H1 (cell line): ENCODE measurements around the gene WFDC1. TPM values are rescaled to one million over a fixed set of nuclear protein-coding genes. Genes with fewer than 3 reads are reported as not detected.

Source experiments
- CTCF ChIA-PET: fragments of 300-600 bp; sonication (Branson Sonifier 250); formaldehyde crosslinking; loops from one replicate; lab custom pipeline; 2021; ENCODE audit not compliant: partially characterized antibody; lab: Charles Lee
- POLR2A ChIA-PET: fragments of 300-600 bp; sonication (Branson Sonifier 250); formaldehyde crosslinking; loops from one replicate; lab custom pipeline; 2021; ENCODE audit warnings: inconsistent platforms; ENCODE audit not compliant: partially characterized antibody; lab: Charles Lee
- DNase-seq, 2 experiments: peaks; one replicate each; pipeline versions ENCODE4 v3.0.0 to v3.0.0-alpha.2; 2010 to 2022; ENCODE audit warnings: low spot score in 2 of 2, low read depth in 1 of 2, mixed read lengths in 1 of 2
- FAIRE-seq: peaks from 2 replicates; lab custom pipeline; 2011; peaks lifted over from hg19 to GRCh38; lab: Jason Lieb, UNC
- H2AFZ ChIP-seq: 2 replicates; pipeline ENCODE4 v1.8.1; 2012; ENCODE audit warnings: low read length, inconsistent platforms
- H2AK5ac ChIP-seq: 2 replicates; pipeline ENCODE4 v1.6.1; 2013; ENCODE audit warnings: low read depth, low read length
- H2BK120ac ChIP-seq: replicated peaks from 2 replicates; pipeline ENCODE3; 2013; ENCODE audit warnings: low read depth, low read length, inconsistent platforms
- H2BK12ac ChIP-seq: 2 replicates; pipeline ENCODE4 v1.6.1; 2013; ENCODE audit warnings: low read depth, low read length
- H2BK15ac ChIP-seq: 2 replicates; pipeline ENCODE4 v1.6.1; 2013; ENCODE audit warnings: low read length
- H2BK20ac ChIP-seq: 2 replicates; pipeline ENCODE4 v1.6.1; 2013; ENCODE audit warnings: low read length
- H2BK5ac ChIP-seq: 2 replicates; pipeline ENCODE4 v1.6.1; 2013; ENCODE audit warnings: low read depth, low read length
- H3K14ac ChIP-seq: 2 replicates; pipeline ENCODE4 v1.6.1; 2013; ENCODE audit warnings: inconsistent platforms; ENCODE audit not compliant: insufficient read length
- H3K18ac ChIP-seq: 2 replicates; pipeline ENCODE4 v1.6.1; 2013; ENCODE audit warnings: low read length; ENCODE audit errors: extremely low read depth
- H3K23ac ChIP-seq: 2 replicates; pipeline ENCODE4 v1.6.1; 2013; ENCODE audit warnings: inconsistent platforms; ENCODE audit not compliant: insufficient read length
- H3K23me2 ChIP-seq: 2 replicates; pipeline ENCODE4 v1.6.1; 2013; ENCODE audit warnings: low read depth, low read length
- H3K27ac ChIP-seq: 2 replicates; pipeline ENCODE4 v1.6.1; 2011; ENCODE audit warnings: low read depth, low read length, inconsistent platforms
- H3K27me3 ChIP-seq, 4 experiments: replicated peaks in 1 of 4; 1 replicate in 1 of 4; 2 replicates in 3 of 4; pipeline versions ENCODE4 v1.6.1 to v1.8.1; 2011 to 2013; ENCODE audit warnings: low read length in 3 of 4, mild to moderate bottlenecking in 3 of 4, inconsistent platforms in 2 of 4, mixed read lengths in 2 of 4, moderate library complexity in 1 of 4; ENCODE audit not compliant: control insufficient read depth in 3 of 4, insufficient read depth in 3 of 4; ENCODE audit errors: extremely low read depth in 1 of 4
- H3K36me3 ChIP-seq, 4 experiments: 2 replicates each; pipeline versions ENCODE4 v1.6.1 to v1.8.1; 2011 to 2013; ENCODE audit warnings: mild to moderate bottlenecking in 4 of 4, low read length in 3 of 4, moderate library complexity in 2 of 4, control low read depth in 1 of 4, inconsistent platforms in 1 of 4; ENCODE audit not compliant: insufficient read depth in 4 of 4, control insufficient read depth in 2 of 4
- H3K4ac ChIP-seq: replicated peaks from 2 replicates; pipeline ENCODE3; 2013; ENCODE audit warnings: low read length, low read depth, mixed read lengths, inconsistent platforms; ENCODE audit not compliant: insufficient read length
- H3K4me1 ChIP-seq, 4 experiments: replicated peaks in 1 of 4; 1 replicate in 1 of 4; 2 replicates in 3 of 4; pipeline versions ENCODE4 v1.6.1 to v1.8.1; 2011 to 2013; ENCODE audit warnings: low read length in 3 of 4, inconsistent platforms in 2 of 4, mixed read lengths in 1 of 4; ENCODE audit not compliant: insufficient read depth in 4 of 4, control insufficient read depth in 3 of 4
- H3K4me2 ChIP-seq, 2 experiments: 2 replicates each; pipeline versions ENCODE4 v1.6.1 to v1.8.1; 2011 to 2013; ENCODE audit warnings: low read depth in 2 of 2, low read length in 2 of 2, control low read depth in 1 of 2, inconsistent platforms in 1 of 2, mild to moderate bottlenecking in 1 of 2; ENCODE audit not compliant: insufficient read depth in 1 of 2
- H3K4me3 ChIP-seq, 4 experiments: fragments of 200-600, 300-600 bp in 1 of 4; sonication (generic), shearing (Covaris generic), sonication (Bioruptor Twin) in 1 of 4; 2 replicates each; pipeline versions ENCODE4 v1.5.1 to v1.8.1; 2011 to 2016; ENCODE audit warnings: low read length in 4 of 4, low read depth in 3 of 4, control low read depth in 2 of 4, inconsistent platforms in 2 of 4, mild to moderate bottlenecking in 2 of 4, mixed read lengths in 1 of 4, moderate library complexity in 1 of 4; ENCODE audit not compliant: insufficient read depth in 2 of 4; ENCODE audit errors: extremely low read depth in 1 of 4
- H3K56ac ChIP-seq: replicated peaks from 2 replicates; pipeline ENCODE3; 2013; ENCODE audit warnings: low read depth, mild to moderate bottlenecking, mixed read lengths, low read length, inconsistent platforms; ENCODE audit not compliant: insufficient read length
- H3K79me1 ChIP-seq: 2 replicates; pipeline ENCODE4 v1.6.1; 2013; ENCODE audit warnings: low read depth, low read length, control low read depth
- H3K79me2 ChIP-seq, 2 experiments: 2 replicates each; pipeline versions ENCODE4 v1.6.1 to v1.8.1; 2012 to 2013; ENCODE audit warnings: low read length in 2 of 2, mild to moderate bottlenecking in 2 of 2, inconsistent platforms in 1 of 2; ENCODE audit not compliant: insufficient read depth in 2 of 2, control insufficient read depth in 1 of 2
- H3K9ac ChIP-seq, 4 experiments: replicated peaks in 1 of 4; 1 replicate in 1 of 4; 2 replicates in 3 of 4; pipeline versions ENCODE4 v1.6.1 to v1.8.1; 2011 to 2013; ENCODE audit warnings: low read depth in 3 of 4, low read length in 3 of 4, control low read depth in 2 of 4, mild to moderate bottlenecking in 2 of 4, moderate library complexity in 2 of 4, inconsistent platforms in 1 of 4; ENCODE audit errors: extremely low read depth in 1 of 4
- H3K9me3 ChIP-seq, 2 experiments: 2 replicates each; pipeline versions ENCODE4 v1.6.1 to v1.8.1; 2012 to 2013; ENCODE audit warnings: mild to moderate bottlenecking in 2 of 2, moderate library complexity in 2 of 2, control low read depth in 1 of 2, inconsistent platforms in 1 of 2, low read depth in 1 of 2, low read length in 1 of 2, mixed read lengths in 1 of 2; ENCODE audit not compliant: insufficient read depth in 2 of 2
- H4K20me1 ChIP-seq, 2 experiments: replicated peaks in 1 of 2; 2 replicates each; pipeline versions ENCODE3 to v1.8.1; 2011 to 2013; ENCODE audit warnings: inconsistent platforms in 2 of 2, low read length in 2 of 2, mild to moderate bottlenecking in 1 of 2; ENCODE audit not compliant: insufficient read depth in 2 of 2, control insufficient read depth in 1 of 2
- H4K5ac ChIP-seq: 2 replicates; pipeline ENCODE4 v1.6.1; 2013; ENCODE audit warnings: low read length, low read depth, mixed read lengths, inconsistent platforms; ENCODE audit not compliant: insufficient read length
- H4K8ac ChIP-seq: 2 replicates; pipeline ENCODE4 v1.8.0; 2013; ENCODE audit warnings: mild to moderate bottlenecking, moderate library complexity, low read length, inconsistent platforms; ENCODE audit not compliant: insufficient read depth; ENCODE audit errors: extremely low read depth
- H4K91ac ChIP-seq: replicated peaks from 2 replicates; pipeline ENCODE3; 2013; ENCODE audit warnings: low read length, mixed read lengths, inconsistent platforms; ENCODE audit not compliant: insufficient read length
- ATF2 ChIP-seq: IDR thresholded peaks from 2 replicates; pipeline ENCODE4 v1.6.1; 2012; ENCODE audit warnings: low read length, inconsistent platforms
- CTBP2 ChIP-seq: IDR thresholded peaks from 2 replicates; pipeline ENCODE4 v1.7.0; 2011; ENCODE audit warnings: borderline replicate concordance, mild to moderate bottlenecking, moderate library complexity, mixed read lengths, low read length; ENCODE audit not compliant: insufficient read depth, insufficient read length
- EP300 ChIP-seq, 2 experiments: IDR thresholded peaks; 1 replicate in 1 of 2; 2 replicates in 1 of 2; pipeline ENCODE4 v1.6.1; 2011 to 2012; ENCODE audit warnings: low read depth in 2 of 2, low read length in 2 of 2, mild to moderate bottlenecking in 2 of 2, borderline replicate concordance in 1 of 2, inconsistent platforms in 1 of 2, moderate library complexity in 1 of 2
- HDAC6 ChIP-seq: IDR thresholded peaks from one replicate; pipeline ENCODE4 v1.7.1; 2012; ENCODE audit warnings: low read depth, mild to moderate bottlenecking, inconsistent platforms, low read length, moderate library complexity
- KDM1A ChIP-seq: fragments of 200-600, 300-600 bp; sonication (generic); IDR thresholded peaks from 2 replicates; pipeline ENCODE4 v1.7.1; 2016; ENCODE audit warnings: mild to moderate bottlenecking, low read length, borderline replicate concordance
- RXRA ChIP-seq: IDR thresholded peaks from 2 replicates; pipeline ENCODE4 v1.6.1; 2011; ENCODE audit warnings: low read depth, mild to moderate bottlenecking, low read length, moderate library complexity; ENCODE audit not compliant: insufficient read depth
- SIN3A ChIP-seq, 2 experiments: IDR thresholded peaks in 1 of 2; conservative IDR thresholded peaks in 1 of 2; 2 replicates each; pipeline ENCODE4 v1.6.1; 2011 to 2012; ENCODE audit warnings: low read length in 2 of 2, improper control_type of control experiment in 1 of 2, low read depth in 1 of 2, mild to moderate bottlenecking in 1 of 2
- TAF1 ChIP-seq: IDR thresholded peaks from 2 replicates; pipeline ENCODE4 v1.6.1; 2011; ENCODE audit warnings: mild to moderate bottlenecking, low read depth, low read length
- TCF12 ChIP-seq: IDR thresholded peaks from 2 replicates; pipeline ENCODE4 v1.6.1; 2011; ENCODE audit warnings: low read depth, mild to moderate bottlenecking, low read length
- USF2 ChIP-seq: IDR thresholded peaks from 2 replicates; pipeline ENCODE4 v1.6.1; 2011; ENCODE audit warnings: low read length, improper control_type of control experiment
- WGBS, 2 experiments: shearing (Covaris generic) in 1 of 2; methylation state at CpG; one replicate each; pipeline versions ENCODE4 v1.1.6 to v1.1.7; 2013 to 2015; ENCODE audit warnings: low lambda C conversion rate in 2 of 2, mixed read lengths in 2 of 2, inconsistent platforms in 1 of 2, low coverage in 1 of 2, missing lambda C conversion rate in 1 of 2; ENCODE audit not compliant: insufficient replicate concordance in 2 of 2, insufficient coverage in 1 of 2, insufficient read length in 1 of 2; ENCODE audit errors: extremely low coverage in 1 of 2, missing lambda C conversion rate in 1 of 2; 5-methylcytosine and 5-hydroxymethylcytosine counted together
- polyA plus RNA-seq, 7 experiments: library from polyadenylated mRNA; depleted of rRNA in 3 of 7; stranded (reverse) in 5 of 7; unstranded in 2 of 7; fragments of >200 nt in 5 of 7; fragments of 200-250 nt in 2 of 7; gene quantifications; 1 replicate in 5 of 7; 2 replicates in 1 of 7; 4 replicates in 1 of 7; pipeline versions ENCODE4 v1.2.1 to v1.2.3, GENCODE V29; 2011 to 2013; ENCODE audit warnings: missing spikeins in 2 of 7, mixed read lengths in 2 of 7
- total RNA-seq: library from RNA; stranded (reverse); fragmentation: NEBNext Ultra II Directional; extraction: Animal tissue kit (Norgen Biotek cat#: 25700); gene quantifications from 2 replicates; pipeline ENCODE4 v1.2.1, GENCODE V29; 2021

The WFDC1 gene
- total and polyA plus RNA-seq, 2 of the 8 experiments (the other 6 are each of a cell fraction or from before 2014, with no cell fraction given) = 0.70 to 1.1 TPM

- Histone ChIP-seq H3K23ac (no peak overlapping the region), H4K91ac (no peak overlapping the region), H2BK12ac (peak overlapping the region; percentile 39; the same call in 1 of the 2 replicates), H3K4me2 (no peak overlapping the region), H3K9me3 (no peaks in the 10 kb centered on the region), H2BK15ac (no peak overlapping the region), H3K23me2 (no peaks in the 10 kb centered on the region), H4K8ac (no peak overlapping the region), H3K27me3 (no peaks in the 10 kb centered on the region; a peak in 1 of 7 replicates), H3K4me1 (peaks cover 0 to 11% (median 5%) of the 10 kb centered on the region in 4 experiments; a peak in 4 of 7 replicates), H3K4ac (no peak overlapping the region), H3K9ac (no peak overlapping the region), H4K20me1 (no peaks in the 10 kb centered on the region), H3K79me2 (no peaks in the 10 kb centered on the region), H3K36me3 (no peaks in the 10 kb centered on the region), H4K5ac (no peak overlapping the region), H2BK20ac (no peak overlapping the region), H3K56ac (no peak overlapping the region), H3K14ac (no peak overlapping the region), H2AFZ (no peak overlapping the region), H2AK5ac (no peak overlapping the region), H3K4me3 (no peak overlapping the region), H3K79me1 (no peaks in the 10 kb centered on the region), H2BK120ac (no peak overlapping the region), H2BK5ac (no peak overlapping the region), H3K18ac (0 out of 2 replicates have a peak overlapping the region, but pooled peaks have one; percentile 24), H3K27ac (no peak overlapping the region)
- POLR2A ChIA-PET = interaction anchor here (0.9 to 3.8 kb wide), 2 partner anchors 8 to 10 kb away, joined by 3 to 17 read pairs; partner anchors contain the start of gene ATP2C2
- WGBS, 2 experiments = 89% methylated on average over 7 of the region's 7 CpGs; no CpG with 5 or more reads in 1 of the 2 experiments
- FAIRE-seq = no peak
- CTCF ChIA-PET = interaction anchor here (0.6 to 2.1 kb wide), 6 partner anchors 8 to 268 kb away, joined by 3 to 6 read pairs (median 4); partner anchors contain the start of gene ATP2C2
- DNase-seq = no peak
- no peak for TF ChIP-seq TCF12
- TF ChIP-seq TAF1 = no peak
- no peak for TF ChIP-seq ATF2
- TF ChIP-seq RXRA = no peak
- no peak for TF ChIP-seq KDM1A
- TF ChIP-seq HDAC6 = no peak
- TF ChIP-seq USF2 = no peak
- no peak for TF ChIP-seq CTBP2
- TF ChIP-seq SIN3A (conservative IDR thresholded peaks at IDR 0.05 in 1 of 2, IDR thresholded peaks at IDR 0.05 in 1 of 2; ENCODE audit: low read depth in 1 of 2, low read length in 2 of 2) = no peak
- no peak for TF ChIP-seq EP300 (IDR thresholded peaks at IDR 0.05; ENCODE audit: borderline replicate concordance in 1 of 2, low read depth in 2 of 2, low read length in 2 of 2)
These were observed 83.4 kb downstream of the WFDC1 start for GRCh38 chr16:84378099-84378498.
